GM21737 (cell line): ENCODE measurements around the gene SPATA21.

ENCODE experiments used
- ATAC-seq: cut with Tn5 transposase; IDR thresholded peaks from one replicate; pipeline ENCODE4 v1.9.1; 2021; ENCODE audit warnings: mild to moderate bottlenecking, moderate library complexity; ENCODE audit not compliant: unreplicated experiment

The SPATA21 gene

DNA sequence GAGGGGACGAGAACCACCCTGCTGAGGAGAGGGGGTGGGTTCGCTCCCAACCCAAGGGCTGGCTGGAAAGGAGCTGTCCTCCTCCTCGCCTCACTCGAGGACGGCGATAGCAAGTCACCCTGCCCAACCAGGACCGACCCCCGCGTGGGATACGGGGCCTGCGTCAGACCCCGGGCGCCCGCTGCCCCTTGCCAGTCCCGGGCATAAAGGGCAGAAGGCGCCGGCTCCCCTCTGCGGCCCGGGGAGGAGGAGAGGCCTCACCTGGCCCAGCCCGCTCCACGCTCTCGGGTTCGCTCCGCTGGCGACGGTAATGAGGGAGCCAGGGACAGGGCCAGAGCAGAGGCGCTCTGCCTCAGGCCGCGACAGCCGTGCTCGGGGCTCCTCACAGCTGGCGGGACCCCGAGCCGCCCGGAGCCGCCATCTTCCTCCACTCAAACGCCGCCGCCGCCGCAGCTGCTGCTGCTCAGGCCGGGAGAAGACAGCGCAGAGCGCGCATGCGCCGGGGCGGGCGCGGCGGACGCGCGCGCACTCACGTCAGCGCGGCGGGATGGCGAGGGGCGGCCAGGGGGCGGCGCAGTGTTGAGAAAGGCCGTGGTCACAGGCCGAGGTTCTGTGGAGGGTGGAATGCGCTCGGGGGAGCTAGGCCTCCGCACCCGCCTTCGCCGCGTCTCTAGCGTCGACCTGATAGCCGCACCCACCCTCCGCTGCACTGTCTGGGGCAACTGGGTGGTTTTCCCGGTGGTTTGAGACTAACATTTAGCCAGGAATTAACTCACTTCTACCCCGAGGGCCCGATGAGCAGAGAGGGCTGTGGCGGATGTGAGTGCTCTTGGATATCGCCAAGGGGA is 85.0 kb downstream of the SPATA21 start, which contains the start of gene FBXO42:
TSS of gene FBXO42 (minus strand) at position 487 of the 848 bp plus-strand sequence. CDS start 37,062 bp downstream, outside the sequence.
- peak; percentile 90 for ATAC-seq

DNA sequence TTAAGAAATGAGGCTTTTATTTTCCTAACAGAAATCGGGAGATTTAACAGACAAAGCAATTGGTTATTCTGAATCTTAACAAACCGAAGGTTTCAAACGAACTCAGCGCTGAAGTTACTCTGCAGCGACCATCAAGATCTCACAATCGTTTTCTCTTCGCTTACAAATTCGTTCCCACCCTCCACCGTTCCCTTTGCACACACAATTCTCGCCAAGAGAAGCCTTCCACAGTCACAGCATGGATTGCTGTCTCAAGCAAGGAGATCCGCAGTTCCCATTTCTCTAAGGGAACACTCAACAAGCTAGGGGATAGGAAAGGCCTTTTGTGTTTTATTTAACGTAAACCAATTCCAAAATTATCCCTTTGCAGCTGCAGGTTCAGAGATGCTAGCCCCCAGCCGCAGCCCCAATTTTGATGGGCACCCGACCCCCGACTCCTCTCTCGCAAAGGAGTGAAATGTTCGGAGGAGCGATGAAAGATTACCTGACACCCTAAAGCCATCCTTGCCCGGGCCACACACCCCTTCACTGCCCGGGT is 85.7 kb downstream of the SPATA21 start:
- no peak for ATAC-seq

GRCh38 chr1:16349847-16350406 is 87.3 kb downstream of the SPATA21 start:
- no peak for ATAC-seq
